ENCODE measurements around the gene UNC45A. TPM values are rescaled to one million over a fixed set of nuclear protein-coding genes. Genes with fewer than 3 reads are reported as not detected.

The UNC45A gene
- total and polyA plus RNA-seq, 2 of the 8 experiments (the other 6 are each of a cell fraction or from before 2014, with no cell fraction given) = 74.1 to 84.2 TPM

DNA sequence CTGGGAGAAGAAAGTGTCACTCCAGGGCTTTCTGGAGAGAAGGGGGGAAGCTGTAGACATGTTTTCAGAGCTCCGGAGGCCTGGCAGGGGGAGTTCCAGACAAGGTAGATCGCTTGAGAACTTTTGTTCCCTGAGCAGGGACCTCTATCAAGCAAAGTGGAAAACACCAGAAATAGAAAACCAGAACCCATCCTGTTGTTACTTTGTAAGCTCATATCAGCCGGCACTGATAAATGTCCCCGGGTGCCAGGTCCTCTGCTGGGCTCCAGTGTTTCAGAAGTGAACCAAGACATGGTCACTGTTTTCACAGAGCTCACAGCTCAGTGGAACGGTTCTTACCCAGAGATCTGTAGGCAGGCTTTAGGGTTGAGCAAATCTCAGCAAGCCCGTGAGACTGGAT, 16.2 kb upstream of the UNC45A start (continued):
- TF ChIP-seq, protein P1, sequence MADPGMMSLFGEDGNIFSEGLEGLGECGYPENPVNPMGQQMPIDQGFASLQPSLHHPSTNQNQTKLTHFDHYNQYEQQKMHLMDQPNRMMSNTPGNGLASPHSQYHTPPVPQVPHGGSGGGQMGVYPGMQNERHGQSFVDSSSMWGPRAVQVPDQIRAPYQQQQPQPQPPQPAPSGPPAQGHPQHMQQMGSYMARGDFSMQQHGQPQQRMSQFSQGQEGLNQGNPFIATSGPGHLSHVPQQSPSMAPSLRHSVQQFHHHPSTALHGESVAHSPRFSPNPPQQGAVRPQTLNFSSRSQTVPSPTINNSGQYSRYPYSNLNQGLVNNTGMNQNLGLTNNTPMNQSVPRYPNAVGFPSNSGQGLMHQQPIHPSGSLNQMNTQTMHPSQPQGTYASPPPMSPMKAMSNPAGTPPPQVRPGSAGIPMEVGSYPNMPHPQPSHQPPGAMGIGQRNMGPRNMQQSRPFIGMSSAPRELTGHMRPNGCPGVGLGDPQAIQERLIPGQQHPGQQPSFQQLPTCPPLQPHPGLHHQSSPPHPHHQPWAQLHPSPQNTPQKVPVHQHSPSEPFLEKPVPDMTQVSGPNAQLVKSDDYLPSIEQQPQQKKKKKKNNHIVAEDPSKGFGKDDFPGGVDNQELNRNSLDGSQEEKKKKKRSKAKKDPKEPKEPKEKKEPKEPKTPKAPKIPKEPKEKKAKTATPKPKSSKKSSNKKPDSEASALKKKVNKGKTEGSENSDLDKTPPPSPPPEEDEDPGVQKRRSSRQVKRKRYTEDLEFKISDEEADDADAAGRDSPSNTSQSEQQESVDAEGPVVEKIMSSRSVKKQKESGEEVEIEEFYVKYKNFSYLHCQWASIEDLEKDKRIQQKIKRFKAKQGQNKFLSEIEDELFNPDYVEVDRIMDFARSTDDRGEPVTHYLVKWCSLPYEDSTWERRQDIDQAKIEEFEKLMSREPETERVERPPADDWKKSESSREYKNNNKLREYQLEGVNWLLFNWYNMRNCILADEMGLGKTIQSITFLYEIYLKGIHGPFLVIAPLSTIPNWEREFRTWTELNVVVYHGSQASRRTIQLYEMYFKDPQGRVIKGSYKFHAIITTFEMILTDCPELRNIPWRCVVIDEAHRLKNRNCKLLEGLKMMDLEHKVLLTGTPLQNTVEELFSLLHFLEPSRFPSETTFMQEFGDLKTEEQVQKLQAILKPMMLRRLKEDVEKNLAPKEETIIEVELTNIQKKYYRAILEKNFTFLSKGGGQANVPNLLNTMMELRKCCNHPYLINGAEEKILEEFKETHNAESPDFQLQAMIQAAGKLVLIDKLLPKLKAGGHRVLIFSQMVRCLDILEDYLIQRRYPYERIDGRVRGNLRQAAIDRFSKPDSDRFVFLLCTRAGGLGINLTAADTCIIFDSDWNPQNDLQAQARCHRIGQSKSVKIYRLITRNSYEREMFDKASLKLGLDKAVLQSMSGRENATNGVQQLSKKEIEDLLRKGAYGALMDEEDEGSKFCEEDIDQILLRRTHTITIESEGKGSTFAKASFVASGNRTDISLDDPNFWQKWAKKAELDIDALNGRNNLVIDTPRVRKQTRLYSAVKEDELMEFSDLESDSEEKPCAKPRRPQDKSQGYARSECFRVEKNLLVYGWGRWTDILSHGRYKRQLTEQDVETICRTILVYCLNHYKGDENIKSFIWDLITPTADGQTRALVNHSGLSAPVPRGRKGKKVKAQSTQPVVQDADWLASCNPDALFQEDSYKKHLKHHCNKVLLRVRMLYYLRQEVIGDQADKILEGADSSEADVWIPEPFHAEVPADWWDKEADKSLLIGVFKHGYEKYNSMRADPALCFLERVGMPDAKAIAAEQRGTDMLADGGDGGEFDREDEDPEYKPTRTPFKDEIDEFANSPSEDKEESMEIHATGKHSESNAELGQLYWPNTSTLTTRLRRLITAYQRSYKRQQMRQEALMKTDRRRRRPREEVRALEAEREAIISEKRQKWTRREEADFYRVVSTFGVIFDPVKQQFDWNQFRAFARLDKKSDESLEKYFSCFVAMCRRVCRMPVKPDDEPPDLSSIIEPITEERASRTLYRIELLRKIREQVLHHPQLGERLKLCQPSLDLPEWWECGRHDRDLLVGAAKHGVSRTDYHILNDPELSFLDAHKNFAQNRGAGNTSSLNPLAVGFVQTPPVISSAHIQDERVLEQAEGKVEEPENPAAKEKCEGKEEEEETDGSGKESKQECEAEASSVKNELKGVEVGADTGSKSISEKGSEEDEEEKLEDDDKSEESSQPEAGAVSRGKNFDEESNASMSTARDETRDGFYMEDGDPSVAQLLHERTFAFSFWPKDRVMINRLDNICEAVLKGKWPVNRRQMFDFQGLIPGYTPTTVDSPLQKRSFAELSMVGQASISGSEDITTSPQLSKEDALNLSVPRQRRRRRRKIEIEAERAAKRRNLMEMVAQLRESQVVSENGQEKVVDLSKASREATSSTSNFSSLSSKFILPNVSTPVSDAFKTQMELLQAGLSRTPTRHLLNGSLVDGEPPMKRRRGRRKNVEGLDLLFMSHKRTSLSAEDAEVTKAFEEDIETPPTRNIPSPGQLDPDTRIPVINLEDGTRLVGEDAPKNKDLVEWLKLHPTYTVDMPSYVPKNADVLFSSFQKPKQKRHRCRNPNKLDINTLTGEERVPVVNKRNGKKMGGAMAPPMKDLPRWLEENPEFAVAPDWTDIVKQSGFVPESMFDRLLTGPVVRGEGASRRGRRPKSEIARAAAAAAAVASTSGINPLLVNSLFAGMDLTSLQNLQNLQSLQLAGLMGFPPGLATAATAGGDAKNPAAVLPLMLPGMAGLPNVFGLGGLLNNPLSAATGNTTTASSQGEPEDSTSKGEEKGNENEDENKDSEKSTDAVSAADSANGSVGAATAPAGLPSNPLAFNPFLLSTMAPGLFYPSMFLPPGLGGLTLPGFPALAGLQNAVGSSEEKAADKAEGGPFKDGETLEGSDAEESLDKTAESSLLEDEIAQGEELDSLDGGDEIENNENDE (IDR thresholded peaks at IDR 0.05; ENCODE audit: insufficient replicate concordance, low read length) = no peak
- TF ChIP-seq HDAC2 (IDR thresholded peaks at IDR 0.05; ENCODE audit: borderline replicate concordance in 1 of 2, low read depth in 2 of 2, low read length in 2 of 2) = no peak
